Measurements from ENCODE around the gene SLC6A13. TPM values are rescaled to one million over a fixed set of nuclear protein-coding genes. Genes with fewer than 3 reads are reported as not detected.

SLC6A13 gene
- total RNA-seq, 1 experiment from 2014 or later, result 0.72 TPM

GRCh38 chr12:215116-215515 is 47.5 kb downstream of the SLC6A13 start:
- intact Hi-C loops (cut with micrococcal nuclease), result no loop called here
- Mint-ChIP-seq H3K27me3 (ENCODE audit: insufficient read depth, unreplicated experiment) (peaks cover 48% of the 10 kb centered on the region), H3K27ac (ENCODE audit: low read depth, unreplicated experiment) (no peak overlapping the region), H3K4me3 (ENCODE audit: unreplicated experiment) (no peak overlapping the region), H3K4me1 (ENCODE audit: insufficient read depth, unreplicated experiment) (peaks cover 6% of the 10 kb centered on the region), H3K9me3 (ENCODE audit: unreplicated experiment) (peaks cover 7% of the 10 kb centered on the region), H3K36me3 (ENCODE audit: insufficient read depth, unreplicated experiment) (no peaks in the 10 kb centered on the region)
- POLR2A ChIA-PET, result no interaction called here
- TF ChIP-seq CTCF (IDR thresholded peaks at IDR 0.05; ENCODE audit: unreplicated experiment), result no peak
- CTCF ChIA-PET, result no interaction called here
- DNase-seq (ENCODE audit: unreplicated experiment), result no peak
- BruUV-seq (replicated peaks), result no TSS peak

GRCh38 chr12:214003-214741 is 48.5 kb downstream of the SLC6A13 start, which contains the start of gene SLC6A12:
SLC6A12 (minus strand) TSS chr12:214157; CDS start chr12:209986, 4,171 bp downstream.
- Mint-ChIP-seq H3K4me3 (ENCODE audit: unreplicated experiment) (no peak within 1 kb of the TSS), H3K36me3 (ENCODE audit: insufficient read depth, unreplicated experiment) (no peaks in the 10 kb centered on the region), H3K27me3 (ENCODE audit: insufficient read depth, unreplicated experiment) (peaks cover 57% of the 10 kb centered on the region), H3K27ac (ENCODE audit: low read depth, unreplicated experiment) (peak within 1 kb of the TSS; percentile 11), H3K4me1 (ENCODE audit: insufficient read depth, unreplicated experiment) (peaks cover 6% of the 10 kb centered on the region), H3K9me3 (ENCODE audit: unreplicated experiment) (peaks cover 7% of the 10 kb centered on the region)
- no TSS peak for BruUV-seq (replicated peaks)
- peak; percentile 13 for DNase-seq (ENCODE audit: unreplicated experiment)
- ChIA-PET CTCF (interaction anchor here (0.6 kb wide), 1 partner anchor 57 kb away, joined by 3 read pairs; no protein-coding TSS in a partner anchor), POLR2A (no interaction called here)
- intact Hi-C loops (cut with micrococcal nuclease), result no loop called here
- no peak for TF ChIP-seq CTCF (IDR thresholded peaks at IDR 0.05; ENCODE audit: unreplicated experiment)

GRCh38 chr12:213527-213932 is 49.1 kb downstream of the SLC6A13 start:
- BruUV-seq (replicated peaks), result no TSS peak
- CTCF ChIA-PET, result no interaction called here
- POLR2A ChIA-PET, result no interaction called here
- no peak for TF ChIP-seq CTCF (IDR thresholded peaks at IDR 0.05; ENCODE audit: unreplicated experiment)
- no peak overlapping the region for H3K4me3 Mint-ChIP-seq (ENCODE audit: unreplicated experiment)
- H3K27ac Mint-ChIP-seq (ENCODE audit: low read depth, unreplicated experiment), result no peak overlapping the region
- peaks cover 7% of the 10 kb centered on the region for H3K9me3 Mint-ChIP-seq (ENCODE audit: unreplicated experiment)
- peaks cover 64% of the 10 kb centered on the region for H3K27me3 Mint-ChIP-seq (ENCODE audit: insufficient read depth, unreplicated experiment)
- intact Hi-C loops (cut with micrococcal nuclease), result no loop called here
- peaks cover 6% of the 10 kb centered on the region for H3K4me1 Mint-ChIP-seq (ENCODE audit: insufficient read depth, unreplicated experiment)
- H3K36me3 Mint-ChIP-seq (ENCODE audit: insufficient read depth, unreplicated experiment), result no peaks in the 10 kb centered on the region
- DNase-seq (ENCODE audit: unreplicated experiment), result no peak

- BruUV-seq (replicated peaks), result no TSS peak
These were observed 49.7 kb downstream of the SLC6A13 start for GRCh38 chr12:212715-213526.

More at GRCh38 chr12:212715-213526, 49.7 kb downstream of the SLC6A13 start:
- Mint-ChIP-seq H3K27me3 (ENCODE audit: insufficient read depth, unreplicated experiment) (peaks cover 70% of the 10 kb centered on the region), H3K4me1 (ENCODE audit: insufficient read depth, unreplicated experiment) (peaks cover 6% of the 10 kb centered on the region), H3K4me3 (ENCODE audit: unreplicated experiment) (no peak overlapping the region), H3K27ac (ENCODE audit: low read depth, unreplicated experiment) (no peak overlapping the region), H3K36me3 (ENCODE audit: insufficient read depth, unreplicated experiment) (no peaks in the 10 kb centered on the region), H3K9me3 (ENCODE audit: unreplicated experiment) (peaks cover 7% of the 10 kb centered on the region)
- intact Hi-C loops (cut with micrococcal nuclease), result no loop called here
- TF ChIP-seq CTCF (IDR thresholded peaks at IDR 0.05; ENCODE audit: unreplicated experiment), result no peak
- ChIA-PET CTCF (interaction anchor here (0.8 kb wide), 1 partner anchor 12 kb away, joined by 3 read pairs; no protein-coding TSS in a partner anchor), POLR2A (no interaction called here)
- no peak for DNase-seq (ENCODE audit: unreplicated experiment)

All from MCF 10A (cell line).